Measurements from ENCODE around the gene MAP3K4.
"Not testable (repeated sequence)": the region's sequence is repeated elsewhere in the genome, so short reads cannot be mapped to it uniquely, and the experiment has no call there.

MAP3K4 gene

GRCh38 chr6:160991406-160992060 is at the start of gene MAP3K4:
MAP3K4 (plus strand) TSS chr6:160991769; CDS start chr6:160991932, 163 bp downstream.
- DNase-seq = no peak

- DNase-seq = no peak
Measured at GRCh38 chr6:160943997-160944396, 47.6 kb upstream of the MAP3K4 start.

DNA sequence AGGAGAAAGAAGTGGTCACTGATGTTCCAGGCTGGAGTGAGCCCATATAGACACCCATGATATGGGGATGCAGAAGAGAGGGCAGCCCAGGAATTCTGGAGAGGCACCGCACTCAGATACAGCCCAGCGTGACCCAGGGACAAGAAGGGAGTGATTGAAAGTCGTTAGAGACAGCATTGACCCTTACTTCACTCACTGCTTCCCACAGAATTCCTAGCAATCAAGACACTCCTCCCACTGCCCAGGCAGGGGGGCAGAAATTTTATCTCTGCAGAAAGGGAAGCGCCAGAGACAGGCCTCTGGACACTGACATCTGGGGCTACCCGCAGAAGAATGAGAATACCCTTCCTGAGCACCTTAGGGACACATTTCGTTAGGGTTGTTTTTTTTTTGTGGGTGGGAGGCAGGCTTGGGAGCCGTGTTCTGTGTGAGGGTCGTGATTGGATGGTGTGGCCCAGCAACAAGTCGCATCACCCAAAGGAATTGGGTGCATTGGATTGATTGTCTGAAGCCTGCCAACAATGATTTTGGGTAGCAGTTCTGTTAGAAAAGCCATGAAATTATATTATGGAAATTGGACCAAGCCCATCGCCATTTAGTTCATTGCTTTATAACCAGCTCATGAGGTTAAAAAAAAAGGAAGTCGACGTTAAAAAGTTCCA is 45.9 kb upstream of the MAP3K4 start:
- DNase-seq = no peak

DNA sequence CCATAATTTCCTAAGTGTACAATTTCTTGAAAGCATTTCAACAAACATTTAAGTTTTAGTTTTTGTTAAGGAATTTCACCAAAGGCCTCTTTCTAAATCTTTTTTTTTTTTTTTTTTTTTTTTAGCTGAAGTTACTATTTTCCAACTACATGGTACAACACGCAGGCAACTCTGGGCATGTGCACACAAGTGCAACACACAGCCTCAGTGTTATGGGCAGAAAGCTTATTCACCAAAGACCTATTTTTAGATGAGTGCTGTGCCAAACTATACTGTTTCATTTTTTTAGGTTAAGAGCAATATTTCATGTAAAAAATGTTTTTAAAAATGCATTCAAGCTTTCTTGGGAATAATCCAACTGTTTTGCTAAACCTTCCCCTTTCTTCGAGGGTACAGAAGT is 42.0 kb upstream of the MAP3K4 start:
- DNase-seq = no peak

DNA sequence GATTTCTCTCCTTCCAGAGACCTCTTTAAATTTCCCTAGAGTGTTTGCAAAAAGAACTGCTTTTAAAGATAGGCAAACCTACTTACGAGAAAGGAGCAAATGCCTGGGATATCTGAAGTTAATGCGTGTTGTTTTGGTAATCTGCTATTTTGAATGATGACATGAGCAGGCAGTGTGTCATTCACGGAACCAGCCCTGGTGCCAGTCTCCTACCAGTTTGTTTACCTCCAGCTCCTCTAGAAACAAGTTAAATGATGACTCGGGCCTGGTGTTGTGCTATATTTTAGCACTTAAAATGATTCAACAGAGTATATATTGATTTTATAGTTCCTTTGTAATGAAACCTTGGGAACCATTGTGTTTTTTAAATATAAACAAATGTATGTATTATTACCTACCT is 41.1 kb upstream of the MAP3K4 start:
- no peak for DNase-seq

DNA sequence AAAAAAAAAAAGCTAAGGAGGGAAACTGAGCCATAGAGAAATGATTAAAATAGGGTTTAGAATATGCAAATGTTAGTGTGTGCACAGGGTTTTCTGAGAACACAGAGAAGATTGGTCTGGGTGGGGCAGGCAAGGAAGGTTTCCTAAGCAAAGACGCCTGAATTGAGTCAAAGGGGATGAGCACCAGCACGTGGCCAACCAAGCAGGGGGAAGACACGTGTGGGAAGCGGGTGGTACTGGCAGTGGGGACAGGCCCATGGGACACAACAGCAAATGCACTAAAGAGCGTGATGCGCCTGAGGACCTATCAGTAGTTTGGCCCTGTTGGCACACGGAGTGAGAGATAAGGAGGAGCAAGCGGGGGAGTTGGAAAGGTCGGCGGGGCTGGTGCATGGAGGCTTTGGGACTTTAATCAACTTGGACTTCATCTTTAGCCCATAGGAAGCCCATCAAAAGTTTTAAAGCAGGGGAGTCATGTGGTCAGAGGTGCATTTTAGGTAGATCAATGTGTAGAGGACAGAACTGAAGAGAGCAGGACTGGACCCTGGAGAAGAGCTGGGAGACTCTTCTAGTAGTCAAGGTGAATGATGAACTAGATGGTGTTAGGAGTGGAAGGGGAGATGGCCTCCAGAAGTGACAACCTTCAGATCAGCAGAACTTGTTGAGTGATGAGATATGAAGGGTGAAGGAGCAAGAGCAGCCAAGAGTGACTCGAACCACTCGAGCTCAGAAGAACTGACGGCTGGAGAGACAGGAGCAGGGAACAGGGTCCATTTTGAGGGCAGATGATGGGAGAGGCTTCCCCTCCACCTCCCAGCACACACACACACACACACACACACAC is 40.2 kb upstream of the MAP3K4 start:
- no peak for DNase-seq

DNA sequence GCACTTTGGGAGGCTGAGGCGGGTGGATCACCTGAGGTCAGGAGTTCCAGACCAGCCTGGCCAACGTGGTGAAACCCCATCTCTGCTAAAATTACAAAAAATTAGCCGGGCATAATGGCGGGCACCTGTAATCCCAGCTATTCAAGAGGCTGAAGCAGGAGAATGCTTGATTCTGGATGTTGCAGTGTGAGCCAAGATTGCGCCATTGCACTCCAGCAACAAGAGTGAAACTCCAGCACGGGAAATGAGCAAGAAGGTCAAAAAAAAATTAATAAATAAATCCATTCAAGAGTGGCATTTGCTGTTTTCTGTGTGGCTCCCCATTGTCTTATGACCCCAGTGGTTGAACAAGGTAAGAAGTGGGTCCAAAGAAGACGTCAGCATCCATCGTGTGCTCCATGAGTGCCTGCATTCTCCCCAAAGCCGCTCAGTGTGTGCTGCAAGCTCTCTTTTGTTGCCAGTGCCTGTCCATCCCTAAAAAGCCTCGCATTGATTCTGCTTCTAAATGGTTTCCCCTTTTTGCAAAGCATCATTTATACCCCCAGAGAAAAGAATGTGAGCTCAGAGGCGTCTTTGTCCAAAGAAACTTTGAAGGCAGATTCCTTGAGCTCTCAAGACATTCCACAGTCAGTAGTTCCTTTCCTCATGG is 38.8 kb upstream of the MAP3K4 start:
- DNase-seq = no peak

- DNase-seq = no peak
Measured at GRCh38 chr6:160955508-160956295, 35.9 kb upstream of the MAP3K4 start.

- DNase-seq = no peak
Measured at GRCh38 chr6:160956300-160957035, 35.1 kb upstream of the MAP3K4 start.

GRCh38 chr6:160959726-160960435 is 31.7 kb upstream of the MAP3K4 start:
- DNase-seq = no peak

DNA sequence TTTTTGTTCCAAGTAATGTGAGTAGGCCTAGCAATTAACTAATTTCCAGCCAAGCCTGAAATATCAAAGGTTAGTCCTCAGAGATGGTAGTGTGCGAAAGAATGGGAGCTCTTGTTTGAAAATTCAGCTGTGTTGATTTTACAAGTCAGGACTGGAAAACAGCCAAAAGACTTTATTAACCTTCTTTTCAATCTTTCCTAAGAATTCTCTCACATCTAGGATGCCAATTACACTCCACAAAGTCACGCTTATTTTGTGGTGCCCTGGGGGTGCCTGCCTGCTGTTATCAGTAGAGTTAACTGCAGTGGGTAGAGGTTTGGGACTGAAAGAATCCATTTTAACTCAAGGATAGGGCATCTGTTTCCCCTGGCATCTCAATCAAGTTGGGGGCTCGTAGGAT is 30.7 kb upstream of the MAP3K4 start:
- no peak for DNase-seq

- DNase-seq = no peak
Measured at GRCh38 chr6:160962835-160963623, 28.5 kb upstream of the MAP3K4 start.

DNA sequence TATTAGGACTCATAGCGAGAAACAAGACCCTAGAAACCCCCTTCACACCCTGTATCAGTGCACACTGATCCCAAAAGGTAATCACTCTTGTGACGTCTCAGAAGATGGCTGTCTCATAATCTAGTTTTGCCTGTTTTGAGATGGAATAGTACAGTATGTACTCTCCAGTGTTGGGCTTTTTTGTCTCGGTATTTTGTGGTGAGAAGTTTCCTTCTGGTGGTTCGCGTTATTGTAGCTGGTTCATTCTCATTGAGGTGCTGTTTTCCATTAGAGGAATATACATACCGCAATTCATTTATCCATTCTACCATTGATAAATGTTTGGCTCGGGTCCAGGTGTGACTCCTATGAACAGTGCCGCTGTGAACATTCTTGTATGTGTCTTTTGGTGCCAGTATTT is 27.9 kb upstream of the MAP3K4 start:
- no peak for DNase-seq

DNA sequence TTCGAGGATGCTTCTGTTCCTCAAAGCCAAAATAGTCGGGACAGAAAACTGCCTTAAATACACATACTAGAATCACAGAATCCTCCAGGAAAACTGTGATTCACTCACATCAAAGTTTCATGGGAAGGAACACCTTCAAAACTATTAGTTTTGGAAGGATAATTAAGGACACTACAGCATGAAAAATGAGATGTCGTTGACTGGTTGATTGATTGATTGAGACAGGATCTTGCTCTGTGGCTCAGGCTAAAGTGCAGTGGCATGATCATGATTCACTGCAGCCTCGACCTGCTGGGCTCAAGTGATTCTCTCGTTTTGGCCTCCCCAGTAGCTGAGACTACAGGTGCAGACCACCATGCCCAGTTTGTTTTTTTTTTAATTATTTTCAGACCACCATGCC is 25.7 kb upstream of the MAP3K4 start:
- no peak for DNase-seq

- no peak for DNase-seq
Measured at GRCh38 chr6:160966493-160967229, 24.9 kb upstream of the MAP3K4 start.

- no peak for DNase-seq
Measured at GRCh38 chr6:160967351-160967750, 24.2 kb upstream of the MAP3K4 start.

- DNase-seq = no peak
Measured at GRCh38 chr6:160967833-160968232, 23.7 kb upstream of the MAP3K4 start.

- no peak for DNase-seq
Measured at GRCh38 chr6:160971171-160971570, 20.4 kb upstream of the MAP3K4 start.

GRCh38 chr6:160972111-160972510 is 19.5 kb upstream of the MAP3K4 start:
- DNase-seq = no peak

DNA sequence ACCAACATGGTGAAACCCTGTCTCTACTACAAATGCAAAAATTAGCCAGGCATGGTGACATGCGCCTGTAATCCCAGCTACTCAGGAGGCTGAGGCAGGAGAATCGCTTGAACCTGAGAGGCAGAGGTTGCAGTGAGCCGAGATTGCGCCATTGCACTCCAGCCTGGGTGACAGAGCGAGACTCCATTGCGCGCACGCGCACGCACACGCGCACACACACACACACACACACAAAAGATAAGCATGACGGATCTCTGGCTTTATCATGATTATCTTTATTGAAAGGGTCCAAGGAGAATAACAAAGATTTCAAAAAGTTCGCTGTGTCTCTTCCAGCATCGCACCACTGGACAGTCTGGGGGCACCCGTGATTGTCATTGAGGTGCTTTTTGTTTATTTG is 19.0 kb upstream of the MAP3K4 start:
- DNase-seq = not testable (repeated sequence)
